Liver (tissue), 9 donors: Measurements from ENCODE around the gene GNG13. TPM values are rescaled to one million over a fixed set of nuclear protein-coding genes. Genes with fewer than 3 reads are reported as not detected.

Experiments used
- DNase-seq: peaks from one replicate; pipeline ENCODE4 v3.0.0-alpha.2; 2017; ENCODE audit warnings: low spot score
- H3K27ac ChIP-seq, 2 donors: one replicate each; pipeline ENCODE4 v1.7.0; 2013; ENCODE audit warnings: inconsistent platforms in 2 of 2, low read length in 2 of 2, control low read depth in 1 of 2, low read depth in 1 of 2, mild to moderate bottlenecking in 1 of 2
- H3K27me3 ChIP-seq, 4 donors: one replicate each; pipeline versions ENCODE4 v1.6.1 to v1.7.0; 2013; ENCODE audit warnings: low read length in 3 of 4, inconsistent platforms in 1 of 4, mild to moderate bottlenecking in 1 of 4, moderate library complexity in 1 of 4; ENCODE audit not compliant: control insufficient read depth in 4 of 4, insufficient read depth in 4 of 4
- H3K36me3 ChIP-seq, 4 donors: one replicate each; pipeline versions ENCODE4 v1.6.1 to v1.7.0; 2013; ENCODE audit warnings: low read length in 3 of 4, mild to moderate bottlenecking in 3 of 4, low read depth in 1 of 4, moderate library complexity in 1 of 4; ENCODE audit not compliant: control insufficient read depth in 4 of 4, insufficient read depth in 3 of 4
- H3K4me1 ChIP-seq, 4 donors: one replicate each; pipeline versions ENCODE4 v1.6.1 to v1.7.0; 2013; ENCODE audit warnings: low read length in 3 of 4, mild to moderate bottlenecking in 3 of 4, moderate library complexity in 1 of 4; ENCODE audit not compliant: control insufficient read depth in 4 of 4, insufficient read depth in 4 of 4
- H3K4me3 ChIP-seq, 3 donors: one replicate each; pipeline versions ENCODE4 v1.6.1 to v1.7.0; 2013; ENCODE audit warnings: low read length in 3 of 3, control low read depth in 1 of 3, low read depth in 1 of 3, mild to moderate bottlenecking in 1 of 3
- H3K9ac ChIP-seq, 2 donors: one replicate each; pipeline ENCODE4 v1.7.0; 2013; ENCODE audit warnings: low read length in 2 of 2, mild to moderate bottlenecking in 2 of 2, moderate library complexity in 2 of 2, control low read depth in 1 of 2, low read depth in 1 of 2
- H3K9me3 ChIP-seq, 4 donors: one replicate each; pipeline versions ENCODE4 v1.6.1 to v1.7.0; 2013; ENCODE audit warnings: low read length in 3 of 4; ENCODE audit not compliant: control insufficient read depth in 4 of 4
- ATF3 ChIP-seq: IDR thresholded peaks from 2 replicates; pipeline ENCODE4 v1.6.1; 2016; ENCODE audit warnings: antibody characterized with exemption
- CTCF ChIP-seq: fragments of 150-350 bp; IDR thresholded peaks from 2 replicates; pipeline ENCODE4 v1.5.1; 2017; ENCODE audit warnings: improper control_type of control experiment, low read depth, low read length; ENCODE audit not compliant: missing input control
- EGR1 ChIP-seq, 2 donors: IDR thresholded peaks; 2 replicates each; pipeline ENCODE4 v1.6.1; 2016 to 2018; ENCODE audit warnings: antibody characterized with exemption in 2 of 2, low read depth in 2 of 2
- FOXA1 ChIP-seq: IDR thresholded peaks from 2 replicates; pipeline ENCODE4 v1.6.1; 2016; ENCODE audit warnings: antibody characterized with exemption
- FOXA2 ChIP-seq: IDR thresholded peaks from 2 replicates; pipeline ENCODE4 v1.6.1; 2016; ENCODE audit warnings: antibody characterized with exemption
- GABPA ChIP-seq, 2 donors: IDR thresholded peaks in 1 of 2; conservative IDR thresholded peaks in 1 of 2; 2 replicates each; pipeline ENCODE4 v1.6.1; 2016; ENCODE audit warnings: antibody characterized with exemption in 2 of 2, mild to moderate bottlenecking in 1 of 2, moderate library complexity in 1 of 2
- HNF4A ChIP-seq, 2 donors: conservative IDR thresholded peaks; 2 replicates each; pipeline ENCODE4 v1.6.1; 2016; ENCODE audit warnings: antibody characterized with exemption in 2 of 2, mild to moderate bottlenecking in 2 of 2
- HNF4G ChIP-seq: IDR thresholded peaks from 2 replicates; pipeline ENCODE4 v1.6.1; 2016; ENCODE audit warnings: antibody characterized with exemption
- JUND ChIP-seq, 2 donors: IDR thresholded peaks; 2 replicates each; pipeline ENCODE4 v1.6.1; 2016; ENCODE audit warnings: antibody characterized with exemption in 2 of 2
- MAX ChIP-seq: IDR thresholded peaks from 2 replicates; pipeline ENCODE4 v1.6.1; 2016; ENCODE audit warnings: antibody characterized with exemption
- NR2F2 ChIP-seq: IDR thresholded peaks from 2 replicates; pipeline ENCODE4 v1.6.1; 2016; ENCODE audit warnings: antibody characterized with exemption
- RAD21 ChIP-seq, 2 donors: IDR thresholded peaks; 2 replicates each; pipeline ENCODE4 v1.6.1; 2016; ENCODE audit warnings: antibody characterized with exemption in 2 of 2, mild to moderate bottlenecking in 2 of 2
- RXRA ChIP-seq, 2 donors: IDR thresholded peaks; 2 replicates each; pipeline ENCODE4 v1.6.1; 2017 to 2018; ENCODE audit warnings: antibody characterized with exemption in 2 of 2, mild to moderate bottlenecking in 1 of 2
- TAF1 ChIP-seq: conservative IDR thresholded peaks from 2 replicates; pipeline ENCODE4 v1.6.1; 2016; ENCODE audit warnings: antibody characterized with exemption, mild to moderate bottlenecking
- YY1 ChIP-seq: IDR thresholded peaks from 2 replicates; pipeline ENCODE4 v1.6.1; 2016; ENCODE audit warnings: antibody characterized with exemption, mild to moderate bottlenecking
- ZBTB33 ChIP-seq: IDR thresholded peaks from 2 replicates; pipeline ENCODE4 v1.6.1; 2016; ENCODE audit warnings: antibody characterized with exemption
- WGBS: extraction: QIAGEN DNeasy Blood & Tissue Kit; methylation state at CpG from one replicate; pipeline ENCODE4 v1.1.7; 2013; 5-methylcytosine and 5-hydroxymethylcytosine counted together
- polyA plus RNA-seq, 2 donors: library from polyadenylated mRNA; stranded (reverse) in 1 of 2; unstranded in 1 of 2; fragments of 200-250 nt in 1 of 2; fragments of >200 nt in 1 of 2; fragmentation: Nextera tagmentation in 1 of 2; extraction: Ambion mirVana in 1 of 2; gene quantifications; one replicate each; pipeline versions ENCODE4 v1.2.1 to v1.2.3, GENCODE V29; 2013 to 2015
- total RNA-seq, 2 donors: library from RNA; depleted of rRNA; stranded (reverse); fragments of >200 nt; gene quantifications; one replicate each; pipeline ENCODE4 v1.2.3, GENCODE V29; 2014
- donor health status: healthy.
- donor health status: healthy.
- donor health status: healthy.
- donor health status: healthy.
- donor health status: healthy.

Gene GNG13
- total and polyA plus RNA-seq, 4 donors = not detected

GRCh38 chr16:830871-831570, 30.5 kb upstream of the GNG13 start:
- DNase-seq = no peak
- Histone ChIP-seq H3K36me3 (no peaks in the 10 kb centered on the region), H3K27me3 (no peaks in the 10 kb centered on the region), H3K4me1 (no peaks in the 10 kb centered on the region), H3K9ac (no peak overlapping the region), H3K27ac (no peak overlapping the region), H3K9me3 (peaks cover 0 to 6% (median 5%) of the 10 kb centered on the region in 4 donors), H3K4me3 (no peak overlapping the region)
- 74% methylated on average over 24 of the region's 24 CpGs for WGBS
- TF ChIP-seq ATF3 = no peak
- no peak for TF ChIP-seq RXRA (IDR thresholded peaks at IDR 0.05)
- TF ChIP-seq FOXA1 = no peak
- no peak for TF ChIP-seq YY1
- TF ChIP-seq RAD21 (IDR thresholded peaks at IDR 0.05) = no peak
- TF ChIP-seq MAX = no peak
- no peak for TF ChIP-seq CTCF
- no peak for TF ChIP-seq GABPA (IDR thresholded peaks at IDR 0.05 in 1 of 2, conservative IDR thresholded peaks at IDR 0.05 in 1 of 2)
- no peak for TF ChIP-seq ZBTB33
- TF ChIP-seq FOXA2 = no peak
- no peak for TF ChIP-seq EGR1 (IDR thresholded peaks at IDR 0.05; ENCODE audit: low read depth in 2 of 2)

- H3K27me3 ChIP-seq = no peaks in the 10 kb centered on the region
- no peak overlapping the region for H3K27ac ChIP-seq
- no peaks in the 10 kb centered on the region for H3K36me3 ChIP-seq
- no peaks in the 10 kb centered on the region for H3K9me3 ChIP-seq
- no peak for DNase-seq
- no peak overlapping the region for H3K4me3 ChIP-seq
- WGBS = 88% methylated on average over 43 of the region's 43 CpGs
- no peak overlapping the region for H3K9ac ChIP-seq
- no peaks in the 10 kb centered on the region for H3K4me1 ChIP-seq
- TF ChIP-seq FOXA2 = no peak
- no peak for TF ChIP-seq TAF1
- no peak for TF ChIP-seq ZBTB33
- no peak for TF ChIP-seq HNF4A (conservative IDR thresholded peaks at IDR 0.05)
- no peak for TF ChIP-seq JUND (IDR thresholded peaks at IDR 0.05)
- TF ChIP-seq NR2F2 = no peak
- no peak for TF ChIP-seq GABPA (IDR thresholded peaks at IDR 0.05 in 1 of 2, conservative IDR thresholded peaks at IDR 0.05 in 1 of 2)
- TF ChIP-seq FOXA1 = no peak
- TF ChIP-seq EGR1 (IDR thresholded peaks at IDR 0.05; ENCODE audit: low read depth in 2 of 2) = no peak
- no peak for TF ChIP-seq RXRA (IDR thresholded peaks at IDR 0.05)
- TF ChIP-seq HNF4G = no peak
These were observed 29.8 kb upstream of the GNG13 start for GRCh38 chr16:830107-830870.
